ENCODE results near the gene CAMSAP1. TPM values are rescaled to one million over a fixed set of nuclear protein-coding genes. Genes with fewer than 3 reads are reported as not detected.

The CAMSAP1 gene
- total RNA-seq, 1 experiment from 2014 or later, result 52.7 TPM

GRCh38 chr9:135931349-135931820, 24.0 kb upstream of the CAMSAP1 start:
- Histone ChIP-seq H4K20me1 (ENCODE audit: control insufficient read depth, insufficient read depth, insufficient read length) (no peaks in the 10 kb centered on the region), H3K56ac (ENCODE audit: insufficient read length, low read depth, low read length) (no peak overlapping the region), H2AK5ac (ENCODE audit: insufficient read length, low read length) (no peak overlapping the region), H3T11ph (ENCODE audit: low read length) (no peak overlapping the region), H3K79me1 (ENCODE audit: insufficient read depth, low read depth, low read length, poor library complexity, severe bottlenecking) (no peaks in the 10 kb centered on the region), H2BK20ac (ENCODE audit: low read depth, low read length, poor library complexity, severe bottlenecking) (no peak overlapping the region), H3K18ac (ENCODE audit: insufficient read length, low read depth, low read length) (no peak overlapping the region), H3K23ac (ENCODE audit: insufficient read length, low read depth, low read length) (no peak overlapping the region), H3K14ac (ENCODE audit: insufficient read depth, low read length) (no peak overlapping the region), H2BK15ac (ENCODE audit: low read depth, low read length) (no peak overlapping the region), H3K4me1 (ENCODE audit: insufficient read depth, low read length) (no peaks in the 10 kb centered on the region), H2BK12ac (ENCODE audit: insufficient read length, low read depth, low read length) (no peak overlapping the region), H3K4me2 (ENCODE audit: insufficient read depth, insufficient read length, low read length) (no peak overlapping the region), H3K27ac (ENCODE audit: insufficient read length, low read depth, low read length) (no peak overlapping the region), H4K91ac (ENCODE audit: insufficient read length, low read depth, low read length) (no peak overlapping the region), H2AFZ (ENCODE audit: low read length) (no peak overlapping the region), H4K8ac (replicated peaks; ENCODE audit: insufficient read length, low read depth, low read length) (no peak overlapping the region), H2BK120ac (ENCODE audit: low read depth, low read length, poor library complexity, severe bottlenecking) (no peak overlapping the region), H4K5ac (ENCODE audit: insufficient read length, low read depth, low read length) (no peak overlapping the region), H2BK5ac (ENCODE audit: insufficient read length, low read length) (no peak overlapping the region), H3K23me2 (ENCODE audit: insufficient read length, low read depth, low read length, poor library complexity, severe bottlenecking) (no peaks in the 10 kb centered on the region), H3K79me2 (ENCODE audit: insufficient read depth, low read length) (no peaks in the 10 kb centered on the region), H3K9ac (ENCODE audit: extremely low read depth, insufficient read length, low read length) (no peak overlapping the region), H3K4ac (ENCODE audit: low read depth, low read length) (no peak overlapping the region), H3K27me3 (ENCODE audit: insufficient read depth, low read length) (no peaks in the 10 kb centered on the region), H3K9me3 (ENCODE audit: control insufficient read depth, low read depth, low read length) (no peaks in the 10 kb centered on the region)
- WGBS (ENCODE audit: extremely low coverage, insufficient read length, low lambda C conversion rate), result no CpG with 5 or more reads among the region's 31 CpGs
- TF ChIP-seq, protein P1, sequence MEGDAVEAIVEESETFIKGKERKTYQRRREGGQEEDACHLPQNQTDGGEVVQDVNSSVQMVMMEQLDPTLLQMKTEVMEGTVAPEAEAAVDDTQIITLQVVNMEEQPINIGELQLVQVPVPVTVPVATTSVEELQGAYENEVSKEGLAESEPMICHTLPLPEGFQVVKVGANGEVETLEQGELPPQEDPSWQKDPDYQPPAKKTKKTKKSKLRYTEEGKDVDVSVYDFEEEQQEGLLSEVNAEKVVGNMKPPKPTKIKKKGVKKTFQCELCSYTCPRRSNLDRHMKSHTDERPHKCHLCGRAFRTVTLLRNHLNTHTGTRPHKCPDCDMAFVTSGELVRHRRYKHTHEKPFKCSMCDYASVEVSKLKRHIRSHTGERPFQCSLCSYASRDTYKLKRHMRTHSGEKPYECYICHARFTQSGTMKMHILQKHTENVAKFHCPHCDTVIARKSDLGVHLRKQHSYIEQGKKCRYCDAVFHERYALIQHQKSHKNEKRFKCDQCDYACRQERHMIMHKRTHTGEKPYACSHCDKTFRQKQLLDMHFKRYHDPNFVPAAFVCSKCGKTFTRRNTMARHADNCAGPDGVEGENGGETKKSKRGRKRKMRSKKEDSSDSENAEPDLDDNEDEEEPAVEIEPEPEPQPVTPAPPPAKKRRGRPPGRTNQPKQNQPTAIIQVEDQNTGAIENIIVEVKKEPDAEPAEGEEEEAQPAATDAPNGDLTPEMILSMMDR (conservative IDR thresholded peaks at IDR 0.05), result no peak
- no peaks in the 10 kb centered on the region for H3K27me3 Mint-ChIP-seq (ENCODE audit: low read depth)
- peaks cover 3 to 5% of the 10 kb centered on the region in 2 experiments; a peak in 3 of 5 replicates for H3K9me3 Mint-ChIP-seq
- H3K4me1 Mint-ChIP-seq, result no peaks in the 10 kb centered on the region
- peaks cover 22 to 55% (median 54%) of the 10 kb centered on the region in 3 experiments for H3K36me3 Mint-ChIP-seq (ENCODE audit: insufficient read depth in 1 of 3, low read depth in 3 of 3)
- no peak overlapping the region for H3K4me3 Mint-ChIP-seq
- peak overlapping the region in 1 of 3 experiments; percentile 72; a peak in 2 of 7 replicates for H3K27ac Mint-ChIP-seq
- DNase-seq, result no peak

Measured in H9 (cell line).